NCI-H2081 (cell line): ENCODE measurements around the gene PAPOLG.
"Not testable (repeated sequence)": the region's sequence is repeated elsewhere in the genome, so short reads cannot be mapped to it uniquely, and the experiment has no call there.

Experiments used
- DNase-seq, 2 experiments: peaks; one replicate each; lab custom pipeline; 2025; lab: John Stamatoyannopoulos, UW

Gene PAPOLG

DNA sequence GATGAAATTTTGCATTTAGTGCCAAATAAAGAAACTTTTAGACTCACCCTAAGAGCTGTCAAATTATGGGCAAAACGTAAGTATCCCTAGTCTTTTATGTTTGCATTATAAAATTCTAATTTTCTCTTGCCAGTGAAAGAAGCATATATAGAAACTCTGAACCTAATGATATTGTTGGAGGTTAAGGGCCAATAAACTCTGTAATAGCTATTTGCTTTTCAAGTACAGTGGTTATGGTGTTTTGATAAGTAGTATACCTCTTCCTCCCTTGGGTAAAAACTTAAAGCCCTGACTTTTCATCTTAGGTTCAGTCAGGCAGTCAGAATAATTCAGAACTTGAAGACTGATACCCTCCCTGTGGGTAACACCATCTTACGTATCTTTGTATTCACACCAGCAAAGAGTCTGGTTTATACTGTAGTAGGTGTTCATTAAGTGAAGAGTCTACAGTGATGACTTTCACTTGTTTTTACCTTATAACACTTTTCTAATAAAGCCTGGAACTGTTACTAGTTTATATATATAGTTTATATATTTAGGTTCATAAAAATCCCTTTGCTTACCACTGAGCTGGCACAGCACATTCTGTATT, 19.1 kb downstream of the PAPOLG start:
- no peak for DNase-seq

DNA sequence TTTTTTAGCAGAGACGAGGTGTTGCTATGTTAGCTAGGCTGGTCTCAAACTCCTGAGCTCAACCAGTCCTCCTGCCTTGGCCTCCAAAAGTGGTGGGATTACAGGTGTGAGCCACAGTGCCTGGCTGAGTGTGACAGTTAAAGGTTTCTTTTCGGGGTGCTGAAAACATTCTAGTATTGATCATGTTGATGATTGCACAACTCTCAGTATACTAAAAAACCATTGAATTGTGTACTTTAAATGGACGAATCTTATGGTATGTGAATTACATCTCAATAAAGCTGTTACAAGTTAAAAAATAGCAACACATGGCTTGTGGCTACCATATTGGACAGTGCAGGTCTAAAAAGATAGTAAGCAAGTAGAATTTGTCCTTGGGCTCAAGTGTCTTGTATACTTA, 22.3 kb downstream of the PAPOLG start:
- DNase-seq, result no peak

DNA sequence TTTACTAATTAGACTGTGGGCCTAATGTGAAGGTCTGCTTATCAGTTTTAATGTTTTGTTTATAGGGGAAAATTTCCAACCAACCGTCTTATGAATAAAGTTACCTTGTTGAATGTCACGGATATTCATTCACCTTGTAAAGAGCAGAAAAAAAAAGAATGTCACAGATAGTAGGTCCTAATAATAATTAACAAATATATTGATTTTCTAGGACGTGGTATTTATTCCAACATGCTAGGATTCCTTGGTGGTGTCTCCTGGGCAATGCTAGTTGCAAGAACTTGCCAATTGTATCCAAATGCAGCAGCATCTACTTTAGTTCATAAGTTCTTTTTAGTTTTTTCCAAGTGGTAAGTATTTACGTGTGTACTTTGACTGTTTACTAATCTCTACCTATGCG, 23.4 kb downstream of the PAPOLG start:
- no peak for DNase-seq

DNA sequence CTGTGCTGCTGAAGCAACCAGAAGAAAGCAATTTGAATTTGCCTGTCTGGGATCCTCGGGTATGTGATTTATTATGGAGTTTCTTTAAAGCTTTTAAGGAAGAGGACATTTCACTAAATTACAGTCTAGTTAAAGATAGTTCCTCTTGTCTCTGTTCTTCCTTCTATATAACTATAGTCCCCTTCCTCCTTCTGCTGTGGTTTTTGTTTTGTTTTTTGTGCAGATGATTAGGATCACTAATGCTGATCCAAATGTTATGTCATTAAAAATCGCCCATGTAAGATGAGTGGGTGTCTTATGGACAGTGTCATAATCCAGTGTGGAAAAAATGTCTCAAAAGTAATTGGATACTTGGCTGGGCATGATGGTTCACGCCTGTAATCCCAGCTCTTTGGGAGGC, 24.7 kb downstream of the PAPOLG start:
- DNase-seq, result no peak

DNA sequence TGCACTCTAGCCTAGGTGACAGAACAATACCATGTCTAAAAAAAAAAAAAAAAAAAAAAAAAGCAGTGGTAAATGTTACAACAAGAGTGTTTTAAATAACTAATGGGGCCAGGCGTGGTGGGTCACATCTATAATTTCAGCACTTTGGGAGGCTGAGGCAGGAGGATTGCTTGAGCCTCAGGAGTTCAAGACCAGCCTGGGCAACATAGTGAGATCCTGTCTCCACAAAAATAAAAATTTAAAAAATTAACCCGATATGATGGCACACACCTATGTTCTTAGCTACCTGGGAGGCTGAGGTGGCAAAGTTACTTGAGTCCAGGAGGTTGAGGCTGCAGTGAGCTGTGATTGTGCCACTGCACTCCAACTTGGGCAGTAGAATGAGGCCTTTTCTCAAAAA, 37.1 kb downstream of the PAPOLG start:
- no peak for DNase-seq

DNA sequence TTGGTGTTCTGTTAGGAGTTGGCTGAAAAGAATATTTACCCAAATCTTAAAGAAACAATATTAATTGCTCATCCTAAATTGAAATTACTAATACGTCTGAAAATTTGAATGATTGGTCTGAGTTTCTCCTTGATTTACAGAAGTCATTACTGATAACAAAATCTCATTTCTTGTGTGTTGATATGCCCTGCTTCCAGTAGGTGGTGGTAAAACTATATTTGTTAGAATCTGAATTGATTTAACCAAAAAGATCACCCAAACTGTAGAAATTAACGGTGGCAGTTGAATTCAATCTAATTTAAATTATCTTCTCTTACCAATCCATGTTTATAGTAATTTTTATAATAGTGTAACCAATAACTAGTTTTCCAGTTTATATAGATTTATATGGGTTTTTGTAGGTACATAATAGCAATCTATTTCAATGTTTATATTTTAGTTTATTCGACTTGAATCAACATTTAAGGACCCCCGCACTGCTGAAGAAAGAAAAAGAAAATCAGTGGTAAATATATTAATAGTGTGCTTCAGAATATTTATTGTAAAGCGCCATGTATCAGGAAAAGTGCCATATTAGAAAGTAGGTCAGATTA, 38.3 kb downstream of the PAPOLG start:
- DNase-seq, result peak; percentile 8 to 40

DNA sequence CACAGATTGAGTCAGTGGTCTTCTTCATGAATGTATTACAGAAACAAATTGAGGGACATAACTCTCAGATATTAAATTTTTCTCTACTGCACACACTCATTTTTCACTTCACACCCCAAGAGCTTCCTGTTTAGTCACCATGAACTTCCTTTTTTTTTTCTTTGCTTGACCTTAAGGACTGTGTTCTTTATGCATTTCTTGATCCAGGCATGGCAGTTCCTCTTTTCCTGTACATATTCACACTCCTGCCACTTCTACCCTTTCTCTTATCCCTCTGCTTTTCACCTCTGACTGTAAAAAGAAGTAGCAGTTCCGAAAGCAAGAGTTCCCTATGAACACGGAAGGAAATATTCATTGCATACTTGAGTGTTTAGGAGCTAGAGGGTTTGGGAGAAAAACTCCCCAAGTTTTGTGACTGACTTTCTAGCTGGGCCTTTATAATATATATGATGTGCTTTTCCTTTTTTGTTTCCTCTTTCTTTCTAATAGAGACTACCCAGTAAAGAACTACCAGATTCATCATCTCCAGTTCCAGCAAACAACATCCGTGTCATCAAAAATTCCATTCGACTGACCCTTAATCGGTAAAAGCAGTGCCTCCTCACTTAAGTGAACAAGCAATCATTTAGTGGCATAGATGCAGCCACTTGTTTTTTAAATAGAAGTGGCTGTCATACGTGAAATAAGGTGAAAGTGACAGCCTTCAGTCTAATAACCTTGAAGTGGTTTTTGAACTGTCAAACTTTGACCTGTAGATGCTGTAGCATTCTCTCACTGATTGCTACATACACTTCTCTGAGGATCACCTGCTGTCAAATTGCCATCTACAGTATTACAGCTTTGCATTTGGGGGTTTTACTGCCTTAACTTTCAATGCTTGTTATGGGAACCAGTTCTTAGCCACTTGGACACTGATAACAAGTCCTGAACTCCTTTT, 40.8 kb downstream of the PAPOLG start:
- no peak for DNase-seq

DNA sequence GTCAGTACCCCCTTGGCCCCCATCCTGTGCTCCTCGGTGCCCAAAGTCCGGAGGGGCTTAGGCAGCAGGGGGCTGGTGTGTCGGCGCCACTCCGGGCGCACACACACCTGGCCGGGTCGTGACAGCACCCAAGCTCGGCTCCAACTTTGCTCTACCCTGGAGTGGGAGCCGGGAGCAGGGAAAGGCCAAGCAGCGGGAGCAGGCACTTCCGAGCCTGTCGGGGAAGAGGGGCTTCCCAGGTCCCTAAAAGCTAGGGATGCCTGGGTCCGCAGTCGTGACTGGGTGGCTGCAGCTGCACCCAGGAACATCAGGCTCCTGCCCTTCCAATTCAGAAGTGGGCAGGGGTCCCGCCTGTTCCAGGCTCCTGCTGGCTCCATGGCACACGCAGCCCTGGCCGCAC, 48.4 kb downstream of the PAPOLG start:
- no peak for DNase-seq

DNA sequence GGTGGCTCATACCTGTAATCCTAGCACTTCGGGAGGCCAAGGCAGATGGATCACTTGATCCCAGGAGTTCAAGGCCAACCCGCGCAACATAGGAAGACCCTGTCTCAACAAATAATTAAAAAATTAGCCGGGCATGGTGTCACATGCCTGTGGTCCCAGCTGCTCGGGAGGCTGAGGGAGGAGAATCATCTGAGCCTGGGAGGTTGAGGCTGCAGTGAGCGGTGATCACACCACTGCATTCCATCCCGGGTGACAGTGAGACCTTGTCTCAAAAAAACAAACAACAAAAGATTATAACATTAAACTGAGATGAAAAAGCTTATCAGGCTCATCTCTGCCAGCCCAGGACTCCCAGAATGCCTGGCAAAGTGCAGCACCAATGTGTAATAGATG, 50.5 kb downstream of the PAPOLG start:
- DNase-seq, result no peak

DNA sequence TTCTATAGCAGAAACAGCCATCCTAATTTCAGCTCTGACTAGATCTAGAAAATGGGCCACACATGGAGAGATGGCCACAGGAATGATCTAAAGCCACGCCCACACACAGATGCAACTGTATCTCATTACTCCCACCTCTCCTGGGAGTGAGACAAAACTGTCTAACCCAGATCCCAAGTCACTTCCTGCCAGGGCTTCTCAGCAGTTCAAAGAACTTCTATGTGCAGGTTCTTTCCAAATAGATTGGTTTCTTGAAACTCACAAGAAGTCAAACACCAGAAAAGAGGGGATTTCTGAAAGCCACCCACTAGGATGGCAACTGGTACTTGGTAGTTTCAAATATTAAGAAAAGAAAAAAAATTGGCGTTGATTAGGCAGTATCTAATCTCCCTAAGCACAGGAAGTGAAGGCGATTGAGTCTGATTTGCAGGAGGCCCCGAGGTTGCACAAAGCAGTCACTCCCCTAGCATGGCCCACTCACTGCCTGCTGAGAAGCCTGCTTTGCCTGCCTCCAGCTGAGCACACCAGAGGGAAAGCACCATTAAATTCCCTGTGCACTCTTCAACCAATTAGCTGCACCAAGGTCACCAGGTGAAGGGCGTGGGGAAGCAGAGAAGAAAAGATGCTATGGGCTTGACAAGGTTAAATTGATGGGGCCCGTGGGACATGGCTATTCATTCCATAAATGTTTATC, 51.1 kb downstream of the PAPOLG start:
- peak; percentile 28 to 63 for DNase-seq

DNA sequence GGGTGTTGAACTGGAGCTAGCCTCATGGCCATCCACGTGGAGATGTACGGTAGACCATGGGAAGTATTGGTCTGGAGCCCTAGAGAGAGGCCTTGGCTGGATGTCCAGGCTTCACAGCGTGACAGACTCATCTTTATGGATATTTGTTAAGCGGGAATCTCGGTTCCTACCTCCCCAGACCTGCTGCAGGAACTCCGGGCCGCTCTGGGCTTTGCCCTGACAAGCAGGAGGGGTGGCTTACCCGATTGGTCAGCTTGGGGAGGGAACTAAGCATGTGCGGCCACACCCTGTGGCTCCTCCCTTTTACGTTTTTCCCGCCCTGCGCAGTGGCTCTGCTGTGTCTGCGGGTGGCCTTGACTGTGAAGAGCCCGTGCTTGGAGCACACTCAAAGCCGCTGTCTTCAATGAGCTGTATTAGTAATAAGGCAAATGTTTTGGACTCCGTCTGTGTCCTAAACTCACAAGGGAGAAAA, 52.3 kb downstream of the PAPOLG start:
- DNase-seq, result no peak

DNA sequence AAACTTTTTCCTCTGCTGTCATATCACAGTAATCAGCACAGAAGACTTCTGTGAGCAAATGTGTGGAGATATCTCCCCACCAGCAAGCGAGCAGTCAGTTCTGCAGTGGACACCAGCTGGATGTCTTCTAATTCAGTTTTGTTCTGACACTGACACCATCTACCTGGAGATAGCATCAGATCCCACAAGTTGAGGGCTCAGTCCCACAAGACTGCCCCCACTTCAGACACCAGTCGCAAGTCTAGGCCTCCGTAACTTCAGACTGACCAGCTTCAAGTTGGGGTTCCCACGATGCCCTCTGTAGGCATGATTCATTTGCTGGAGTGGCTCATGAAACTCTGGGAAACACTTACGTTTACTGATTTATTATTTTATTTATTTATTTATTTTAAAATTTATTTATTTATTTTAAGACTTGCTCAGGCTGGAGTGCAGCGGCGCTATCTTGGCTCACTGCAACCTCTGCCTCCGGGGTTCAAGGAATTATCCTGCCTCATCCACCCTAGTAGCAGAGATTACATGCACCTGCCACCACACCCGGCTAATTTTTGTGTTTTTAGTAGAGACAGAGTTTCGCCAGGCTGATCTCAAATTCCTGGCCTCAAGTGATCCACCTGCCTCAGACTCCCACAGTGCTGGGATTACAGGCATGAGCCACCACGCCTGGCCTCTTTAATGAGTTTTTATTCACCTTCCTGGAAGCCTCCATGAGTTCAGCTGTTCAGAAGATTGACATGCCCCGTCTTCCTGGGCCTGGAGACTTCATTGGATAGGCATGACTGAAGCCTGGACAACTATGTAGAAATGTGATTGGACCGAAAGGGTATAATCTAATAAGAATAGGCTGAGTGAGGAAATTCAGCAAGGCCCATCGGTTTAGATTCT, 55.7 kb downstream of the PAPOLG start:
- no peak for DNase-seq

DNA sequence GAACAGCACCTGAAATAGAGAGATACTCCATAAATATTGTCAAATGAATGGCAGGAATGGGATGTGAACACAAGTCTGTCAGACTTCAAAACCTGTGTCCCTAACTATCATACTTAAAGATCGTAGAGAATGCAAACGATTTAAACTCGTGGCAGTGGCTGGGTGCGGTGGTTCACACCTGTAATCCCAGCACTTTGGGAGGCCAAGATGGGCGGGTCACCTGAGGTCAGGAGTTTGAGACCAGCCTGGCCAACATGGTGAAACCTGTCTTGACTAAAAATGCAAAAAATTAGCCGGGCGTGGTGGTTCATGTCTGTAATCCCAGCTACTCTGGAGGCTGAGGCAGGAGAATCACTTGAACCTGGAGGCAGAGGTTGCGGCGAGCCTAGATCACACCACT, 61.1 kb downstream of the PAPOLG start:
- not testable (repeated sequence) for DNase-seq

DNA sequence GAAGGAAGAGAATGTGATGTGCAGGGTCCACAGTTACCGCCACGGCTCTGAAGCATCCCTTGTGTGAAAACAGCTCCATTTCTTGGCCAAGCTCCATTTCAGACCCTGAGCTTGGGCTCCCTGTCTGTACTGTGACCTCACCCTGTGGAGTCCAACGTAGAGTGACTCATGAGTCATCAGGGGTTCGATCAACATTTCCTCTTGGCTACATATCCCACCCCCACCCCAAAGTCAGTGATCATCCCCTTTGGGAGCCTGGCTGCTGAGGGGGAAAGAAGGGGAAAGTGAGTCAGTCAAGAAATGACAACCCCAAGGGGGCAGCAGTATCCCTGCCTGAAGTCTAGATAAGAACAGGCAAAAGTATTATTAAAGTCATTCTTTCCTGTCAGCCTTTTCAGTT, 62.2 kb downstream of the PAPOLG start:
- no peak for DNase-seq

DNA sequence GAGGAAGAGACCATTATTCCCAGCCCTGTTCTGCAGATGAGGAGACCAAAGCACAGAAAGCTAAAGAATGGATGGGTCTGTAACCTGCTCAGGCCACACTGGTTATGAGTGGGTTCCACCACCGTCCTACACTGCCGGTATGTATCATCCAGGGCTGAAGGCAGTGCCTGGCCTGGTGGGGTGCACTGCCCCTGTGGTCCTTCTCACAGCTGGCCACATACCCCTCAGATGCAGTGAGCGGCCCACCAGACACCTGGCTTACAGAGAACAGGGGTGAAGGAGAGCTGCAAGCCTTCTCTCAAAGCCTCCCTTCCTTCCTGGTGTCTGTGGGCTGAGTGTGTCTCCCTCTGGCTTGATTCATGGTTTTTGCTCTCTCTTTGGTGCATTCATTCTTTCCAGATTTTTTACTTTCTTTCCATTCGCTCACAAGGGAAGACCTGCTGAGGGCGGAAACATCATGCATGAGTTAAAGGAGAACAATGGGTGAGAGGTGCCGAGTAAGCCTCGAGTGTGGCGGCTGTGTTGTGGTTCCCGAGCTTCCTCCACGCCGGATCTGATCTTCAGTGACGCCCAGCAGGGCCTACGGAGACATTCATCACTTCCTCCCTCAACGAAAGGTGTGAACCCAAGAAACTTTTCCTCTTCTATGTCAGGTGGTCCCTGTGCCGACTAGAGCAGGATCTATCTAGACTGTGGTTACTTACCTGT, 63.2 kb downstream of the PAPOLG start:
- DNase-seq, result no peak

DNA sequence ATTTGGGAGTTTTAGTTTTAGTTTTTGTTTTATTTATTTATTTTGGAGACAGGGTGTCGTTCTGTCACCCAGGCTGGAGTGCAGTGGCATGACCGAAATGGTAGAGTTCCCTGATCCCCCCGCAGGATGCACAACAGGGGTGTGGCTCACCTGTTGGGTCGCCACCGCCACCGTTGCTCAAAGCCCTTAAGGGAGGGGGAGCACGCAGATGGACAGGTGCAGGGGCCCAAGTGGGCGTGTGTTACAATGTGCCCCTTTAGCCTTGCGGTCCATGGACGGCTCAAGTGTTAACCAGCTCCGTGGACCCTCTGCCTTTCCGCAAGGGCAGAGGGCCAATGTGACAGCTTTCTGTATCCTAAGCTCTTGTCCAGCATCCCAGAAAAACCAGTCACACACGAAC, 63.9 kb downstream of the PAPOLG start:
- DNase-seq, result no peak

DNA sequence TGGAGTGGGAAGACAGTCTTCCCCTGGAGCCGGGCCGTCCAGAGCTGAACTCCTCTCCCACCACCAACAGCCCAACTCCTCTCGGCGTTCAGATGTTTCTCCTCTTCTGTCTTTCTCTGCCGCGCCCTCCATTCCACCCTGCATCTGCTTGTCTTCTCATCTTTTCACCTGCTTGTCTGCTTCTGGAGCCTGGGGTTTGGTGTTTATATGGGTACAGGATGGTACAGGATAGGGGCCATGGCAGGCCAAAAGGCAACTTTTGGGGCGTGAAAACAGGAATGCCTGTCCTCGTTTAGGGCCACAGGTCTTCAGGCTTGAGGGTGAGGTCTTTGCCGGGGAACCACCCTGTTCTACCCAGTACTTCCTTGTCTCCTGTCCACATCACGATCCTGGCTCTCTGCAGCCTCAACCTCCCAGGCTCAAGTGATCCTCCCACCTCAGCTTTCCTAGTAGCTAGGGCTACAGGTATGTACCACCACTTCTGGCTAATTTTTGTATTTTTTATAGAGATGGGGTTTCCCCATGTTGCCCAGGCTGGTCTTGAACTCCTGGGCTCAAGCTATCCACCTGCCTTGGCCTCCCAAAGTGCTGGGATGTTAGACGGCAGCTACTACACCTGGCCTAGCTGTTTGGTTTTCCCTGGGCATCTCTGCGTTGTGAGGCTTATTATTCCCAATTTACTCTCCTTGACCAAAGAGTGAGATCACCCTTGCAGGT, 64.5 kb downstream of the PAPOLG start:
- no peak for DNase-seq

DNA sequence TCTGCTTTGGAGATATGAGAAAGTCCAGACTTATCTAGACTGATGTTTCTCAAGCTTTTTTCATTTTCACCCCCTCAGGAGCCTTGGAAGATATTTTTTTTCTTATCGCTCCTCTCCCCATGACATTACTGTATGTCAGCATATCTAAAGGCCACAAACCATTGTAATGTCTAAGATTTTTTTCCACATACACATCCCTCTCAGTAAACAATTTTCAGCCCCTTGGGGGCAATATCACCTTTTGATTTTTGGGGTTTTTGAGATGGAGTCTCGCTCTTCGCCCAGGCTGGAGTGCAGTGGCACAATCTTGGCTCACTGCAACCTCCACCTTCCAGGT, 65.0 kb downstream of the PAPOLG start:
- DNase-seq, result no peak

DNA sequence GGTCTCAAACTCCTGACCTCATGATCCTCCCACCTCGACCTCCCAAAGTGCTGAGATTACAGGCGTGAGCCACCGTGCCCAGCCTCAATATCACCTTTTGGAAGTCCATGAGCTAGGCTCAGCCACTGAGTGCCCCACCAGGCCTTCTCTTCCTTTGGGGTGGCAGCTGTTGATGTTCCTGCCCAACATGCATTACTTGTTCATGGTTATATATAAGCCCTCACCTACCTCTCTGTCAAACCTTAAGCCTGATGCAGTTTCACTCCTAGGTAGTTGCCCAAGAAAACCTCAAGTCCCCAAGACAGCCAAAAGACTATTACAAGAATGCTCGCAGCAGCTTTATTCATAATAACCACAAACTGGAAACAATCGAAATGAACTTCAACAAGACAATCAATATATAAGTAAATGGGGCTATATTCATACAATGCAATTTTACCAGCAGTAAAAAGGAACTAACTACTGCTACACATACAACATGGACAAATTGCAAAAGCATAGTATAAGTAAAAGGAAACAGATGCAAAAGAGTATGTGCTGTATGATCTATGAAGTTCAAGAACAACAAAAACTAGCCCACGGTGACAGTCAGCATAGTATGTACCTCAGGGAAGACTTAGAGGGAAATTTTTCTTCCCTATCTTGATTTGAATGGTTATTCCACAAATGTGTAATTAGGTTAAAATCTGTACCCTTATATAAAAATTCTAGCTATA, 65.7 kb downstream of the PAPOLG start:
- no peak for DNase-seq

DNA sequence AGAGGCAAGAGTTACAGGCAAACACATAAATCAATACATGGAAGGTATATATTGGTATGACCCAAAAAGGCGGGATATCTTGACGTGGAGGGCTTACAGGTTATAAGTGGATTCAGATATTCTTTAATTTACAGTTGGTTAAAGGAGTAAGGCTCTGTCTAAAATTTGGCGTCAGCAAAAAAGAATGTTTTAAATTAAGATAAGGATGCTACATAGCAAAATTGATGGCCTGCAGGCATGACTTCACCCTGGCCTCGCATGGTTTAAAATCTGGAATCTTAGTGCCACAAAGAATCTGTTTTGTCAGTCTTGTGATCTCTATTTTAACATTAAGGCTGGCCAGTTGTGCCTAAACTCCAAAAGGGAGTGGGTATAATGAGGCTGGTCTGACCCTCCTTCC, 66.9 kb downstream of the PAPOLG start:
- DNase-seq, result no peak
